K562 (cell line): ENCODE data around the gene GPR139. TPM values are rescaled to one million over a fixed set of nuclear protein-coding genes. Genes with fewer than 3 reads are reported as not detected.

Experiments
- ATAC-seq: fragments of 200-7000 bp; cut with Tn5 transposase; 3 replicates; pipeline ENCODE4 v1.9.1; 2020; ENCODE audit warnings: moderate library complexity
- BruUV-seq: library from RNA; stranded (reverse); fragments of 400-500 nt; replicated peaks from 2 replicates; lab custom pipeline; 2021; lab: Mats Ljungman, UMichigan
- CTCF ChIA-PET: fragments of 300-600 bp; formaldehyde crosslinking; extraction: SDS; loops from one replicate; lab custom pipeline; 2021; ENCODE audit warnings: low intra/inter-chr PET ratio; lab: Yijun Ruan, JAX
- POLR2A ChIA-PET: fragments of 300-600, 350-650 bp; sonication (Branson Sonifier 250); formaldehyde crosslinking; extraction: SDS; loops from one replicate; lab custom pipeline; 2021; ENCODE audit warnings: antibody characterized with exemption, inconsistent platforms; lab: Yijun Ruan, JAX
- DNase-seq, 4 experiments: peaks; one replicate each; pipeline versions ENCODE4 v3.0.0 to v3.0.0-alpha.2; 2011 to 2018; ENCODE audit warnings: low spot score in 3 of 4, mixed read lengths in 3 of 4; ENCODE audit errors: extremely low read depth in 1 of 4
- FAIRE-seq: peaks from 2 replicates; lab custom pipeline; 2011; peaks lifted over from hg19 to GRCh38; lab: Jason Lieb, UNC
- H2AFZ ChIP-seq: 2 replicates; pipeline ENCODE4 v1.6.0; 2011; ENCODE audit warnings: low read depth, low read length, control low read depth, inconsistent platforms
- H3K27ac ChIP-seq: fragments of 200-600 bp; 3 replicates; pipeline ENCODE4 v1.8.0; 2011; ENCODE audit warnings: low read depth, mild to moderate bottlenecking, control low read depth, inconsistent platforms, low read length, moderate library complexity, mixed read lengths; ENCODE audit errors: extremely low read depth
- H3K27me3 ChIP-seq, 2 experiments: fragments of 300-600 bp in 1 of 2; 2 replicates in 1 of 2; 3 replicates in 1 of 2; pipeline versions ENCODE4 v1.6.0 to v1.8.0; 2011; ENCODE audit warnings: inconsistent platforms in 2 of 2, low read length in 2 of 2, mild to moderate bottlenecking in 1 of 2, mixed read lengths in 1 of 2, moderate library complexity in 1 of 2; ENCODE audit not compliant: control insufficient read depth in 2 of 2, insufficient read depth in 2 of 2
- H3K36me3 ChIP-seq: fragments of 300-600 bp; 3 replicates; pipeline ENCODE4 v1.8.0; 2011; ENCODE audit warnings: mild to moderate bottlenecking, low read length, inconsistent platforms; ENCODE audit not compliant: control insufficient read depth, insufficient read depth
- H3K4me1 ChIP-seq, 2 experiments: fragments of 200-600 bp in 1 of 2; replicated peaks in 1 of 2; 2 replicates in 1 of 2; 3 replicates in 1 of 2; pipeline versions ENCODE4 v1.5.1 to v1.8.0; 2011; ENCODE audit warnings: inconsistent platforms in 2 of 2, low read length in 2 of 2, mild to moderate bottlenecking in 1 of 2, mixed read lengths in 1 of 2, moderate library complexity in 1 of 2; ENCODE audit not compliant: control insufficient read depth in 2 of 2, insufficient read depth in 2 of 2
- H3K4me2 ChIP-seq: 2 replicates; pipeline ENCODE4 v1.6.1; 2011; ENCODE audit warnings: low read length, control low read depth, inconsistent platforms, mixed read lengths; ENCODE audit not compliant: insufficient read depth
- H3K4me3 ChIP-seq: fragments of 200-600 bp; sonication (generic), shearing (Covaris generic); 2 replicates; pipeline ENCODE4 v1.5.1; 2016; ENCODE audit warnings: control low read depth, inconsistent platforms
- H3K79me2 ChIP-seq: fragments of 200-600 bp; 3 replicates; pipeline ENCODE4 v1.8.0; 2011; ENCODE audit warnings: low read length, inconsistent platforms; ENCODE audit not compliant: control insufficient read depth, insufficient read depth
- H3K9ac ChIP-seq, 2 experiments: 2 replicates each; pipeline versions ENCODE4 v1.6.0 to v1.6.1; 2011; ENCODE audit warnings: low read depth in 2 of 2, low read length in 2 of 2, control low read depth in 1 of 2, inconsistent platforms in 1 of 2, mild to moderate bottlenecking in 1 of 2, mixed read lengths in 1 of 2; ENCODE audit not compliant: insufficient read depth in 1 of 2
- H3K9me1 ChIP-seq: one replicate; pipeline ENCODE4 v1.6.0; 2011; ENCODE audit warnings: inconsistent platforms, mild to moderate bottlenecking, low read length, moderate library complexity; ENCODE audit not compliant: control insufficient read depth, insufficient read depth
- H3K9me3 ChIP-seq: replicated peaks from 2 replicates; pipeline ENCODE4 v1.5.1; 2011; ENCODE audit warnings: low read depth, low read length, inconsistent platforms; ENCODE audit not compliant: control insufficient read depth, insufficient read depth
- H4K20me1 ChIP-seq: replicated peaks from 2 replicates; pipeline ENCODE4 v1.6.1; 2011; ENCODE audit warnings: low read length, inconsistent platforms, mixed read lengths; ENCODE audit not compliant: control insufficient read depth, insufficient read depth
- BRCA1 ChIP-seq, 2 experiments: fragments of 450-650 bp in 1 of 2; sonication (generic) in 1 of 2; formaldehyde crosslinking in 1 of 2; IDR thresholded peaks; 2 replicates each; pipeline versions ENCODE4 v1.5.0 to v1.6.1; 2017 to 2020; ENCODE audit warnings: mild to moderate bottlenecking in 1 of 2, missing genetic modification reagents in 1 of 2
- DMBX1 ChIP-seq: fragments of 250-450 bp; sonication (Bioruptor Pico); IDR thresholded peaks from 2 replicates; pipeline ENCODE4 v1.8.0; 2022; ENCODE audit warnings: inconsistent platforms, mild to moderate bottlenecking, moderate library complexity, borderline replicate concordance
- DPF2 ChIP-seq: fragments of 450-650 bp; IDR thresholded peaks from 2 replicates; pipeline ENCODE4 v1.6.1; 2016
- HMG20A ChIP-seq: fragments of 450-650 bp; formaldehyde crosslinking; conservative IDR thresholded peaks from 2 replicates; pipeline ENCODE4 v1.4.0; 2020; ENCODE audit warnings: mild to moderate bottlenecking, mixed read lengths
- HNRNPLL ChIP-seq: fragments of 200-400 bp; formaldehyde crosslinking; IDR thresholded peaks from 2 replicates; pipeline ENCODE4 v1.6.1; 2017; ENCODE audit warnings: low read length, low read depth, mild to moderate bottlenecking; ENCODE audit not compliant: poor library complexity, severe bottlenecking
- KLF16 ChIP-seq: IDR thresholded peaks from 2 replicates; pipeline ENCODE4 v1.6.1; 2016; ENCODE audit warnings: antibody characterized with exemption
- MLLT1 ChIP-seq, 2 experiments: fragments of 450-650 bp; IDR thresholded peaks; 2 replicates each; pipeline ENCODE4 v1.6.1; 2016
- RAD51 ChIP-seq: fragments of 450-650 bp; IDR thresholded peaks from 2 replicates; pipeline ENCODE4 v1.7.1; 2016; ENCODE audit warnings: low read depth, mild to moderate bottlenecking, borderline replicate concordance
- RB1 ChIP-seq: fragments of 450-650 bp; IDR thresholded peaks from 2 replicates; pipeline ENCODE4 v1.6.1; 2017; ENCODE audit warnings: low read depth, mild to moderate bottlenecking
- SMAD1 ChIP-seq: fragments of 150-350 bp; IDR thresholded peaks from 2 replicates; pipeline ENCODE4 v1.6.1; 2014; ENCODE audit warnings: low read length, low read depth; ENCODE audit not compliant: partially characterized antibody
- SMAD4 ChIP-seq: fragments of 250-450 bp; sonication (Bioruptor Pico); conservative IDR thresholded peaks from 2 replicates; pipeline ENCODE4 v1.8.0; 2021; ENCODE audit warnings: inconsistent platforms, mild to moderate bottlenecking, moderate library complexity
- ZHX1 ChIP-seq: fragments of 150-350 bp; conservative IDR thresholded peaks from 2 replicates; pipeline ENCODE4 v1.6.1; 2014; ENCODE audit warnings: low read length
- ZNF197 ChIP-seq: fragments of 200-800 bp; sonication (Bioruptor generic); IDR thresholded peaks from 2 replicates; pipeline ENCODE4 v1.6.1; 2016; ENCODE audit warnings: low read depth, missing genetic modification characterization, missing compliant biosample characterization
- ZNF239 ChIP-seq: fragments of 250-450 bp; sonication (Bioruptor Pico); IDR thresholded peaks from 2 replicates; pipeline ENCODE4 v1.4.0; 2020; ENCODE audit warnings: mild to moderate bottlenecking
- ZNF639 ChIP-seq, 2 experiments: fragments of 200-800 bp in 1 of 2; sonication (Bioruptor generic) in 1 of 2; sonication (generic) in 1 of 2; formaldehyde crosslinking in 1 of 2; IDR thresholded peaks in 1 of 2; conservative IDR thresholded peaks in 1 of 2; 2 replicates each; pipeline versions ENCODE4 v1.5.0 to v1.6.1; 2016 to 2020; ENCODE audit warnings: missing compliant biosample characterization in 1 of 2, missing genetic modification characterization in 1 of 2, missing genetic modification reagents in 1 of 2
- WGBS: fragments of 100-300 bp; shearing (Covaris generic); methylation state at CpG from one replicate; pipeline ENCODE4 v1.1.6; 2016; ENCODE audit warnings: low coverage, mixed read lengths; ENCODE audit not compliant: insufficient coverage; ENCODE audit errors: missing lambda C conversion rate; 5-methylcytosine and 5-hydroxymethylcytosine counted together
- in situ Hi-C: fragments of 300-500 bp; cut with MboI; formaldehyde crosslinking; loops from 4 replicates; pipeline ENCODE4 v1.15.0; 2018; ENCODE audit warnings: inconsistent platforms, mixed read lengths
- intact Hi-C: fragments of 100-400 bp; cut with micrococcal nuclease; formaldehyde crosslinking; loops from 2 replicates; pipeline ENCODE4 v1.14.2; 2022
- polyA plus RNA-seq, 8 experiments: library from polyadenylated mRNA; depleted of rRNA in 4 of 8; stranded (reverse) in 5 of 8; unstranded in 3 of 8; fragments of >200 nt; fragmentation: Nextera tagmentation in 2 of 8; fragmentation: Illumina TruSeq in 1 of 8; extraction: Ambion mirVana in 2 of 8; extraction: Trizol in 1 of 8; gene quantifications; 2 replicates each; pipeline versions ENCODE4 v1.2.1 to v1.2.3, GENCODE V29; 2011 to 2014; ENCODE audit warnings: inconsistent platforms in 1 of 8, missing spikeins in 1 of 8
- total RNA-seq, 7 experiments: library from RNA; depleted of rRNA in 6 of 7; stranded (reverse); fragments of >200 nt in 6 of 7; fragmentation: Illumina TruSeq in 2 of 7; extraction: Trizol in 2 of 7; gene quantifications; 2 replicates each; pipeline versions ENCODE4 v1.2.1 to v1.2.3, GENCODE V29; 2011 to 2021; ENCODE audit warnings: low replicate concordance in 1 of 7

GPR139 gene
- total and polyA plus RNA-seq, 9 of the 15 experiments (the other 6 are each of a cell fraction or from before 2014, with no cell fraction given): not detected

- TF ChIP-seq ZHX1: no peak
- TF ChIP-seq SMAD1: no peak
- TF ChIP-seq ZNF197: no peak
- no peak for TF ChIP-seq SMAD4 (CRISPR knock-in tag)
- no peak for TF ChIP-seq ZNF239 (CRISPR knock-in tag)
- no peak for TF ChIP-seq DMBX1 (CRISPR knock-in tag)
Observed at GRCh38 chr16:20073203-20074098, at the start of gene GPR139 (continued).

GRCh38 chr16:20122011-20122410 is 48.3 kb upstream of the GPR139 start:
- in situ Hi-C loops: no loop called here
- Histone ChIP-seq H3K4me3 (no peak overlapping the region), H3K9ac (no peak overlapping the region), H3K27ac (no peak overlapping the region), H3K9me3 (no peaks in the 10 kb centered on the region), H3K4me2 (no peak overlapping the region), H3K36me3 (no peaks in the 10 kb centered on the region), H3K79me2 (no peaks in the 10 kb centered on the region), H2AFZ (no peak overlapping the region), H4K20me1 (no peaks in the 10 kb centered on the region), H3K9me1 (no peaks in the 10 kb centered on the region), H3K4me1 (no peaks in the 10 kb centered on the region), H3K27me3 (peaks cover 0 to 5% of the 10 kb centered on the region in 2 experiments; a peak in 3 of 5 replicates)
- CTCF ChIA-PET: no interaction called here
- ATAC-seq: no peak
- no peak for DNase-seq
- POLR2A ChIA-PET: no interaction called here
- no TSS peak for BruUV-seq
- WGBS: 0% methylated on average over 8 of the region's 8 CpGs
- no peak for FAIRE-seq
- intact Hi-C loops: no loop called here
- TF ChIP-seq RAD51 (no peak), ZNF639 (CRISPR knock-in tag; conservative IDR thresholded peaks at IDR 0.05 in 1 of 2, IDR thresholded peaks at IDR 0.05 in 1 of 2) (no peak), MLLT1 (IDR thresholded peaks at IDR 0.05) (no peak), RB1 (no peak), HNRNPLL (no peak), KLF16 (no peak), DPF2 (no peak), BRCA1 (IDR thresholded peaks at IDR 0.05) (no peak), BRCA1 (CRISPR knock-in tag; IDR thresholded peaks at IDR 0.05) (no peak), HMG20A (CRISPR knock-in tag) (no peak)
